ENCODE data around the gene SLC35F5. TPM values are rescaled to one million over a fixed set of nuclear protein-coding genes. Genes with fewer than 3 reads are reported as not detected.

Gene SLC35F5
- polyA plus RNA-seq, 1 donor (not counting 4 experiments of a cell fraction or from before 2014, with no cell fraction given): 86.5 TPM

DNA sequence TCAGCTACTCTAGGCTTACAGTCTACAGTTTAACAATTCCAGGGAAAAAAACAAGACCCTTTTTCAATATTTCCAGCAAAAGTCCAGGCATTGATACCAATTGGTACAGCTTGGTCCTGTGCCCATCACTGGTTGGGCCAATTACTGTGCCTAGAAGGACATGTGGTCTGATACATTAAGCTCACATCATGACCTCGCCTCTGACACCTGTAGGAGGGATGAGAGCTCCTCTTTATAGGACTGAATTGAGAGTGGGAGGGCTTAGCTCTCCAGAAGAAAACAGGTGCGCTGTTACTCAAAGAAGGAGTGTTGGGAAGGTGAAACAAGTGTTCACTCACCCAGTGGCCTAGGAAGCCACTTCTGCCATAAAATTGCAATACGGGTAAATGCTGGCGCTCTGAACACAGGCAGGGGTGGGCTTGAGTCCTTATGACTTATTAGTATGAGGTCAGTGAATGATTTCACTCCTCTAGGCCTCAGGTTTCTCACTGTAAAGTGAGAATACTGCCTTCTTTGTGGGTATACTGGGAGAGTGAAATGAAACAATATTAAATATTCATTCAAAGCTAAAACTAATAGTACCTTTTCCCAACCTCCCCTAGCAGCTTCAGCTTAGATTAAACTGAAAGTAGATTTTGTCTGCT lies 79.7 kb downstream of the SLC35F5 start:
- no peak overlapping the region for H2AFZ ChIP-seq (ENCODE audit: control insufficient read depth, low read length)
- no peak overlapping the region for H3K4me2 ChIP-seq (ENCODE audit: control insufficient read depth, extremely low read depth, insufficient read depth, low read depth, low read length)
- no peaks in the 10 kb centered on the region for H4K20me1 ChIP-seq (ENCODE audit: control insufficient read depth, extremely low read depth, insufficient read depth, low read length)
- DNase-seq (ENCODE audit: low read depth, low spot score) (no peak), FAIRE-seq (no peak)
- no peaks in the 10 kb centered on the region for H3K9me1 ChIP-seq (ENCODE audit: control insufficient read depth, extremely low read depth, insufficient read depth, low read length)
- no peaks in the 10 kb centered on the region for H3K4me1 ChIP-seq (ENCODE audit: control insufficient read depth, extremely low read depth, insufficient read depth, low read length)
- H3K36me3 ChIP-seq (ENCODE audit: control insufficient read depth in 2 of 2, extremely low read depth in 1 of 2, insufficient read depth in 2 of 2, low read length in 2 of 2): no peaks in the 10 kb centered on the region
- dilution Hi-C loops (cut with MboI; ENCODE audit: extremely low pct_ligation_motif_present, low sequenced_read_pairs): no loop called here
- H3K27ac ChIP-seq (ENCODE audit: control insufficient read depth, insufficient read depth, low read length): no peak overlapping the region
- no peak overlapping the region for H3K4me3 ChIP-seq (ENCODE audit: control insufficient read depth in 2 of 3, extremely low read depth in 1 of 3, insufficient read depth in 2 of 3, low read depth in 1 of 3, low read length in 3 of 3)
- H3K79me2 ChIP-seq (ENCODE audit: control insufficient read depth, insufficient read depth, low read length): no peaks in the 10 kb centered on the region
- H3K9ac ChIP-seq (ENCODE audit: control insufficient read depth, extremely low read depth, insufficient read depth, low read length): no peak overlapping the region
- TF ChIP-seq, protein P1, sequence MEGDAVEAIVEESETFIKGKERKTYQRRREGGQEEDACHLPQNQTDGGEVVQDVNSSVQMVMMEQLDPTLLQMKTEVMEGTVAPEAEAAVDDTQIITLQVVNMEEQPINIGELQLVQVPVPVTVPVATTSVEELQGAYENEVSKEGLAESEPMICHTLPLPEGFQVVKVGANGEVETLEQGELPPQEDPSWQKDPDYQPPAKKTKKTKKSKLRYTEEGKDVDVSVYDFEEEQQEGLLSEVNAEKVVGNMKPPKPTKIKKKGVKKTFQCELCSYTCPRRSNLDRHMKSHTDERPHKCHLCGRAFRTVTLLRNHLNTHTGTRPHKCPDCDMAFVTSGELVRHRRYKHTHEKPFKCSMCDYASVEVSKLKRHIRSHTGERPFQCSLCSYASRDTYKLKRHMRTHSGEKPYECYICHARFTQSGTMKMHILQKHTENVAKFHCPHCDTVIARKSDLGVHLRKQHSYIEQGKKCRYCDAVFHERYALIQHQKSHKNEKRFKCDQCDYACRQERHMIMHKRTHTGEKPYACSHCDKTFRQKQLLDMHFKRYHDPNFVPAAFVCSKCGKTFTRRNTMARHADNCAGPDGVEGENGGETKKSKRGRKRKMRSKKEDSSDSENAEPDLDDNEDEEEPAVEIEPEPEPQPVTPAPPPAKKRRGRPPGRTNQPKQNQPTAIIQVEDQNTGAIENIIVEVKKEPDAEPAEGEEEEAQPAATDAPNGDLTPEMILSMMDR (optimal IDR thresholded peaks at IDR 0.05 in 1 of 3, IDR thresholded peaks at IDR 0.05 in 1 of 3, conservative IDR thresholded peaks at IDR 0.05 in 1 of 3; ENCODE audit: extremely low read depth in 1 of 3, insufficient read depth in 2 of 3, low read length in 3 of 3): no peak
- TF ChIP-seq EZH2 (IDR thresholded peaks at IDR 0.05; ENCODE audit: low read length): no peak
- no peaks in the 10 kb centered on the region for H3K9me3 ChIP-seq (ENCODE audit: control insufficient read depth, low read depth, low read length)
- H3K27me3 ChIP-seq (ENCODE audit: control insufficient read depth, extremely low read depth, insufficient read depth, low read length): no peaks in the 10 kb centered on the region

DNA sequence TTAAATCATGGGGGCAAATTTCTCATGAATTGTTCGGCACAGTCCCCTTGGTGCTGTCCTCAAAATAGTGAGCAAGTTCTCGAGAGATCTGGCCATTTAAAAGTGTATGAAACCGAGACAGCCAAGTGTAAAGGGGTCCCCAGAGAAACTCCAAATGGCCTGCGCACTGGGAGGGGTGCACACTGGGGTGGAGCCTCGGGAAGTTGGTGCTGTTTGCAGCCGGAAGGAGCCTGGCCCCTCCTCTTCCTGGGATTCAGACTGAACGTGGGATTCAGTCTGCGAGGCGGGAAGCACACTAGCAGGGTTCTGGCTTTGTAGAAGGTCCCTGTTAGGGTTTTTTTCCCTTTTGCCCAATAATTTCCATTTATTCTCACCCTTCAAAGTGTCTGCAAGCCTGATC lies 80.6 kb downstream of the SLC35F5 start:
- Histone ChIP-seq H3K4me3 (ENCODE audit: control insufficient read depth in 2 of 3, extremely low read depth in 1 of 3, insufficient read depth in 2 of 3, low read depth in 1 of 3, low read length in 3 of 3) (no peak overlapping the region), H3K27ac (ENCODE audit: control insufficient read depth, insufficient read depth, low read length) (no peak overlapping the region), H3K9ac (ENCODE audit: control insufficient read depth, extremely low read depth, insufficient read depth, low read length) (no peak overlapping the region), H3K9me1 (ENCODE audit: control insufficient read depth, extremely low read depth, insufficient read depth, low read length) (no peaks in the 10 kb centered on the region), H3K27me3 (ENCODE audit: control insufficient read depth, extremely low read depth, insufficient read depth, low read length) (no peaks in the 10 kb centered on the region), H3K4me1 (ENCODE audit: control insufficient read depth, extremely low read depth, insufficient read depth, low read length) (no peaks in the 10 kb centered on the region), H3K36me3 (ENCODE audit: control insufficient read depth in 2 of 2, extremely low read depth in 1 of 2, insufficient read depth in 2 of 2, low read length in 2 of 2) (no peaks in the 10 kb centered on the region), H2AFZ (ENCODE audit: control insufficient read depth, low read length) (no peak overlapping the region), H3K79me2 (ENCODE audit: control insufficient read depth, insufficient read depth, low read length) (no peaks in the 10 kb centered on the region), H4K20me1 (ENCODE audit: control insufficient read depth, extremely low read depth, insufficient read depth, low read length) (no peaks in the 10 kb centered on the region), H3K9me3 (ENCODE audit: control insufficient read depth, low read depth, low read length) (no peaks in the 10 kb centered on the region), H3K4me2 (ENCODE audit: control insufficient read depth, extremely low read depth, insufficient read depth, low read depth, low read length) (no peak overlapping the region)
- FAIRE-seq: no peak
- dilution Hi-C loops (cut with MboI; ENCODE audit: extremely low pct_ligation_motif_present, low sequenced_read_pairs): no loop called here
- TF ChIP-seq, protein P1 (optimal IDR thresholded peaks at IDR 0.05 in 1 of 3, IDR thresholded peaks at IDR 0.05 in 1 of 3, conservative IDR thresholded peaks at IDR 0.05 in 1 of 3; ENCODE audit: extremely low read depth in 1 of 3, insufficient read depth in 2 of 3, low read length in 3 of 3): no peak
- no peak for DNase-seq (ENCODE audit: low read depth, low spot score)
